ENCODE results near the gene FAM50B. TPM values are rescaled to one million over a fixed set of nuclear protein-coding genes. Genes with fewer than 3 reads are reported as not detected.

The FAM50B gene
- total RNA-seq, 1 experiment from 2014 or later: 3.3 TPM

- H3K4me2 ChIP-seq (ENCODE audit: insufficient read depth, insufficient read length, low read length): no peak overlapping the region
- no peak for DNase-seq
These were observed 40.2 kb upstream of the FAM50B start for GRCh38 chr6:3808759-3809514.

More at GRCh38 chr6:3808759-3809514, 40.2 kb upstream of the FAM50B start:
- no peak overlapping the region for H2BK20ac ChIP-seq (ENCODE audit: low read depth, low read length, poor library complexity, severe bottlenecking)
- no peak overlapping the region for H2AK5ac ChIP-seq (ENCODE audit: insufficient read length, low read length)
- no peak overlapping the region for H2BK5ac ChIP-seq (ENCODE audit: insufficient read length, low read length)
- H2AFZ ChIP-seq (ENCODE audit: low read length): no peak overlapping the region
- no peak overlapping the region for H2BK120ac ChIP-seq (ENCODE audit: low read depth, low read length, poor library complexity, severe bottlenecking)
- H4K91ac ChIP-seq (ENCODE audit: insufficient read length, low read depth, low read length): no peak overlapping the region
- peaks cover 3% of the 10 kb centered on the region for H3K27me3 Mint-ChIP-seq (ENCODE audit: low read depth)
- no peak overlapping the region for H3K14ac ChIP-seq (ENCODE audit: insufficient read depth, low read length)
- no peak overlapping the region for H3K56ac ChIP-seq (ENCODE audit: insufficient read length, low read depth, low read length)
- no peak overlapping the region for H3T11ph ChIP-seq (ENCODE audit: low read length)
- H3K27ac Mint-ChIP-seq: no peak overlapping the region
- no peak overlapping the region for H4K5ac ChIP-seq (ENCODE audit: insufficient read length, low read depth, low read length)
- no CpG with 5 or more reads among the region's 7 CpGs for WGBS (ENCODE audit: extremely low coverage, insufficient read length, low lambda C conversion rate)
- no peak overlapping the region for H3K23ac ChIP-seq (ENCODE audit: insufficient read length, low read depth, low read length)
- H3K4me3 Mint-ChIP-seq: no peak overlapping the region
- H3K27ac ChIP-seq (ENCODE audit: insufficient read length, low read depth, low read length): no peak overlapping the region
- no peaks in the 10 kb centered on the region for H3K23me2 ChIP-seq (ENCODE audit: insufficient read length, low read depth, low read length, poor library complexity, severe bottlenecking)
- no peaks in the 10 kb centered on the region for H3K36me3 Mint-ChIP-seq (ENCODE audit: insufficient read depth in 1 of 3, low read depth in 3 of 3)
- TF ChIP-seq CTCF (conservative IDR thresholded peaks at IDR 0.05): no peak
- H3K18ac ChIP-seq (ENCODE audit: insufficient read length, low read depth, low read length): no peak overlapping the region
- no peak overlapping the region for H3K9ac ChIP-seq (ENCODE audit: extremely low read depth, insufficient read length, low read length)
- no peak overlapping the region for H2BK12ac ChIP-seq (ENCODE audit: insufficient read length, low read depth, low read length)
- no peak overlapping the region for H2BK15ac ChIP-seq (ENCODE audit: low read depth, low read length)
- H3K79me2 ChIP-seq (ENCODE audit: insufficient read depth, low read length): no peaks in the 10 kb centered on the region
- H4K8ac ChIP-seq (replicated peaks; ENCODE audit: insufficient read length, low read depth, low read length): no peak overlapping the region
- H3K79me1 ChIP-seq (ENCODE audit: insufficient read depth, low read depth, low read length, poor library complexity, severe bottlenecking): no peaks in the 10 kb centered on the region
- H3K4ac ChIP-seq (ENCODE audit: low read depth, low read length): no peak overlapping the region
- peaks cover 4% of the 10 kb centered on the region; the same call in 1 of the 2 replicates for H3K4me1 ChIP-seq (ENCODE audit: insufficient read depth, low read length)
- no peaks in the 10 kb centered on the region for H4K20me1 ChIP-seq (ENCODE audit: control insufficient read depth, insufficient read depth, insufficient read length)
- H3K9me3 ChIP-seq (ENCODE audit: control insufficient read depth, low read depth, low read length): no peaks in the 10 kb centered on the region
- H3K9me3 Mint-ChIP-seq: no peaks in the 10 kb centered on the region
- no peaks in the 10 kb centered on the region for H3K27me3 ChIP-seq (ENCODE audit: insufficient read depth, low read length)
- peaks cover 7 to 8% of the 10 kb centered on the region in 2 experiments; a peak in 3 of 4 replicates for H3K4me1 Mint-ChIP-seq
